GM12892 (cell line): Measurements from ENCODE around the gene GCC1.

Experiments
- POLR2A ChIP-seq: IDR thresholded peaks from 2 replicates; pipeline ENCODE4 v1.6.1; 2011; ENCODE audit warnings: low read depth, low read length, control low read depth
- POLR2AphosphoS5 ChIP-seq: IDR thresholded peaks from 2 replicates; pipeline ENCODE4 v1.6.1; 2011; ENCODE audit warnings: low read depth, low read length, control low read depth
- TAF1 ChIP-seq: IDR thresholded peaks from 2 replicates; pipeline ENCODE4 v1.6.1; 2011; ENCODE audit warnings: low read depth, mild to moderate bottlenecking, control low read depth, low read length, borderline replicate concordance

- no peak for TF ChIP-seq TAF1
- TF ChIP-seq POLR2A, result no peak
- no peak for TF ChIP-seq POLR2AphosphoS5
Measured at GRCh38 chr7:127616724-127617123, 31.3 kb upstream of the GCC1 start.
